H1 (cell line): Measurements from ENCODE around the gene DPT. TPM values are rescaled to one million over a fixed set of nuclear protein-coding genes. Genes with fewer than 3 reads are reported as not detected.

Experiments
- BCL11A ChIP-seq, 2 experiments: IDR thresholded peaks; one replicate each; pipeline ENCODE4 v1.6.1; 2011; ENCODE audit warnings: low read depth in 2 of 2, low read length in 2 of 2, mild to moderate bottlenecking in 2 of 2
- BRCA1 ChIP-seq: IDR thresholded peaks from 2 replicates; pipeline ENCODE4 v1.6.1; 2012; ENCODE audit warnings: low read depth, low read length, improper control_type of control experiment
- CBX5 ChIP-seq: fragments of 300-800, 300-1000 bp; sonication (generic); IDR thresholded peaks from 2 replicates; pipeline ENCODE4 v1.7.1; 2016; ENCODE audit warnings: antibody characterized with exemption, low read length, low read depth
- EGR1 ChIP-seq: IDR thresholded peaks from 2 replicates; pipeline ENCODE4 v1.6.1; 2011; ENCODE audit warnings: low read depth, low read length, borderline replicate concordance
- EP300 ChIP-seq, 2 experiments: IDR thresholded peaks; 1 replicate in 1 of 2; 2 replicates in 1 of 2; pipeline ENCODE4 v1.6.1; 2011 to 2012; ENCODE audit warnings: low read depth in 2 of 2, low read length in 2 of 2, mild to moderate bottlenecking in 2 of 2, borderline replicate concordance in 1 of 2, inconsistent platforms in 1 of 2, moderate library complexity in 1 of 2
- SIN3A ChIP-seq, 2 experiments: IDR thresholded peaks in 1 of 2; conservative IDR thresholded peaks in 1 of 2; 2 replicates each; pipeline ENCODE4 v1.6.1; 2011 to 2012; ENCODE audit warnings: low read length in 2 of 2, improper control_type of control experiment in 1 of 2, low read depth in 1 of 2, mild to moderate bottlenecking in 1 of 2
- polyA plus RNA-seq, 7 experiments: library from polyadenylated mRNA; depleted of rRNA in 3 of 7; stranded (reverse) in 5 of 7; unstranded in 2 of 7; fragments of >200 nt in 5 of 7; fragments of 200-250 nt in 2 of 7; gene quantifications; 1 replicate in 5 of 7; 2 replicates in 1 of 7; 4 replicates in 1 of 7; pipeline versions ENCODE4 v1.2.1 to v1.2.3, GENCODE V29; 2011 to 2013; ENCODE audit warnings: missing spikeins in 2 of 7, mixed read lengths in 2 of 7
- total RNA-seq: library from RNA; stranded (reverse); fragmentation: NEBNext Ultra II Directional; extraction: Animal tissue kit (Norgen Biotek cat#: 25700); gene quantifications from 2 replicates; pipeline ENCODE4 v1.2.1, GENCODE V29; 2021

The DPT gene
- total and polyA plus RNA-seq, 2 of the 8 experiments (the other 6 are each of a cell fraction or from before 2014, with no cell fraction given), result not detected

GRCh38 chr1:168709405-168710363, 19.3 kb downstream of the DPT start (continued):
- no peak for TF ChIP-seq BCL11A (IDR thresholded peaks at IDR 0.05; ENCODE audit: low read depth in 2 of 2, low read length in 2 of 2)
- no peak for TF ChIP-seq EGR1
- TF ChIP-seq CBX5, result no peak
- no peak for TF ChIP-seq SIN3A (conservative IDR thresholded peaks at IDR 0.05 in 1 of 2, IDR thresholded peaks at IDR 0.05 in 1 of 2; ENCODE audit: low read depth in 1 of 2, low read length in 2 of 2)
- TF ChIP-seq EP300 (IDR thresholded peaks at IDR 0.05; ENCODE audit: borderline replicate concordance in 1 of 2, low read depth in 2 of 2, low read length in 2 of 2), result no peak
- TF ChIP-seq BRCA1, result no peak
- TF ChIP-seq, all 59 proteins: peak for 0
